Choroid plexus epithelial cell (primary cell): ENCODE data around the gene TNNC1.

Experiments
- DNase-seq: peaks from one replicate; pipeline ENCODE4 v3.0.0-alpha.2; 2010; ENCODE audit warnings: low read depth
- H3K4me3 ChIP-seq: 2 replicates; pipeline ENCODE4 v1.5.1; 2011; ENCODE audit warnings: low read depth, mild to moderate bottlenecking, control low read depth, low read length, moderate library complexity
- CTCF ChIP-seq: conservative IDR thresholded peaks from 2 replicates; pipeline ENCODE4 v1.5.1; 2011; ENCODE audit warnings: low read depth, mild to moderate bottlenecking, control low read depth, inconsistent platforms, low read length, moderate library complexity

The TNNC1 gene

GRCh38 chr3:52402101-52402521 is 51.7 kb downstream of the TNNC1 start:
- no peak overlapping the region for H3K4me3 ChIP-seq
- no peak for TF ChIP-seq CTCF
- DNase-seq, result no peak

- H3K4me3 ChIP-seq, result no peak overlapping the region
- DNase-seq, result no peak
These were observed 52.3 kb downstream of the TNNC1 start for GRCh38 chr3:52401551-52401950.

More at GRCh38 chr3:52401551-52401950, 52.3 kb downstream of the TNNC1 start:
- TF ChIP-seq CTCF, result no peak
